WTC11 (cell line): Measurements from ENCODE around the gene NTN1. TPM values are rescaled to one million over a fixed set of nuclear protein-coding genes. Genes with fewer than 3 reads are reported as not detected.

ENCODE experiments used
- ATAC-seq: fragments of 200-7000 bp; cut with Tn5 transposase; 2 replicates; pipeline ENCODE4 v1.10.0; 2021; ENCODE audit warnings: mild to moderate bottlenecking, moderate library complexity
- CTCF ChIA-PET: fragments of 300-600 bp; sonication (Branson Sonifier 250); formaldehyde crosslinking; loops from one replicate; lab custom pipeline; 2021; ENCODE audit warnings: antibody characterized with exemption; lab: Charles Lee
- POLR2A ChIA-PET: fragments of 350-600 bp; sonication (Branson Sonifier 250); formaldehyde crosslinking; loops from one replicate; lab custom pipeline; 2021; ENCODE audit warnings: antibody characterized with exemption; lab: Charles Lee
- DNase-seq: peaks from one replicate; pipeline ENCODE4 v3.0.0; 2021; ENCODE audit warnings: low spot score
- H3K27ac Mint-ChIP-seq: 2 replicates; pipeline ENCODE4 v1.8.0; 2021; ENCODE audit warnings: mixed read lengths
- H3K27me3 Mint-ChIP-seq: 2 replicates; pipeline ENCODE4 v1.8.0; 2021; ENCODE audit warnings: low read depth, mild to moderate bottlenecking, moderate library complexity, mixed read lengths
- H3K36me3 Mint-ChIP-seq: 2 replicates; pipeline ENCODE4 v1.8.0; 2021; ENCODE audit warnings: mixed read lengths
- H3K4me1 Mint-ChIP-seq: 2 replicates; pipeline ENCODE4 v1.8.0; 2022; ENCODE audit warnings: mixed read lengths
- H3K4me3 Mint-ChIP-seq: 2 replicates; pipeline ENCODE4 v1.8.0; 2021; ENCODE audit warnings: mild to moderate bottlenecking, moderate library complexity, mixed read lengths
- H3K9me3 Mint-ChIP-seq: 2 replicates; pipeline ENCODE4 v1.8.0; 2021; ENCODE audit warnings: mixed read lengths
- FOXP1 ChIP-seq: sonication (generic); formaldehyde crosslinking; IDR thresholded peaks from 2 replicates; pipeline ENCODE4 v1.8.0; 2022; ENCODE audit warnings: missing genetic modification reagents, mild to moderate bottlenecking, moderate library complexity, borderline replicate concordance
- FOXP4 ChIP-seq: sonication (generic); formaldehyde crosslinking; IDR thresholded peaks from 2 replicates; pipeline ENCODE4 v1.8.0; 2022; ENCODE audit warnings: mild to moderate bottlenecking, missing genetic modification reagents
- GRHL2 ChIP-seq: fragments of 250-450 bp; sonication (Bioruptor Pico); IDR thresholded peaks from 2 replicates; pipeline ENCODE4 v1.8.0; 2022; ENCODE audit warnings: mild to moderate bottlenecking, moderate library complexity; ENCODE audit not compliant: insufficient replicate concordance, severe bottlenecking
- HMGA2 ChIP-seq: fragments of 250-450 bp; sonication (Bioruptor Pico); IDR thresholded peaks from 2 replicates; pipeline ENCODE4 v1.4.0; 2021; ENCODE audit warnings: mild to moderate bottlenecking, moderate library complexity
- IRF2 ChIP-seq: sonication (generic); formaldehyde crosslinking; IDR thresholded peaks from 2 replicates; pipeline ENCODE4 v1.8.0; 2022; ENCODE audit warnings: low read depth, missing genetic modification reagents, borderline replicate concordance
- JUN ChIP-seq: sonication (generic); formaldehyde crosslinking; IDR thresholded peaks from 2 replicates; pipeline ENCODE4 v1.8.0; 2023; ENCODE audit warnings: mild to moderate bottlenecking, missing genetic modification reagents
- NFE2L1 ChIP-seq: sonication (generic); formaldehyde crosslinking; IDR thresholded peaks from 2 replicates; pipeline ENCODE4 v1.8.1; 2023; ENCODE audit warnings: missing genetic modification reagents
- NFYB ChIP-seq: sonication (generic); formaldehyde crosslinking; conservative IDR thresholded peaks from 2 replicates; pipeline ENCODE4 v1.8.0; 2022; ENCODE audit warnings: low read depth, missing genetic modification reagents
- NR1H2 ChIP-seq: sonication (generic); formaldehyde crosslinking; IDR thresholded peaks from 2 replicates; pipeline ENCODE4 v1.9.0; 2021; ENCODE audit warnings: mild to moderate bottlenecking, moderate library complexity, missing genetic modification reagents
- NR2C2 ChIP-seq: sonication (generic); formaldehyde crosslinking; IDR thresholded peaks from 2 replicates; pipeline ENCODE4 v1.8.0; 2022; ENCODE audit warnings: mild to moderate bottlenecking, missing genetic modification reagents
- RELA ChIP-seq: sonication (generic); formaldehyde crosslinking; IDR thresholded peaks from 2 replicates; pipeline ENCODE4 v1.8.1; 2022; ENCODE audit warnings: missing genetic modification reagents, mild to moderate bottlenecking, borderline replicate concordance
- TCF7 ChIP-seq: sonication (generic); formaldehyde crosslinking; IDR thresholded peaks from 2 replicates; pipeline ENCODE4 v1.8.0; 2022; ENCODE audit warnings: mild to moderate bottlenecking, low read depth, missing genetic modification reagents, moderate library complexity
- TEAD4 ChIP-seq: sonication (generic); formaldehyde crosslinking; IDR thresholded peaks from 2 replicates; pipeline ENCODE4 v1.8.0; 2022; ENCODE audit warnings: mild to moderate bottlenecking, missing genetic modification reagents
- TP53 ChIP-seq: sonication (generic); formaldehyde crosslinking; IDR thresholded peaks from 2 replicates; pipeline ENCODE4 v1.8.1; 2023; ENCODE audit warnings: mild to moderate bottlenecking, missing genetic modification reagents
- total RNA-seq: library from RNA; stranded (reverse); gene quantifications from 3 replicates; pipeline ENCODE4 v1.2.3, GENCODE V29; 2021
- TF ChIP-seq, protein P1 (sequence below): sonication (generic); formaldehyde crosslinking; IDR thresholded peaks from 2 replicates; pipeline ENCODE4 v1.8.1; 2022; ENCODE audit warnings: mild to moderate bottlenecking, missing genetic modification reagents, moderate library complexity, borderline replicate concordance
- TF ChIP-seq, protein P2 (sequence below): fragments of 250-450 bp; sonication (Bioruptor Pico); conservative IDR thresholded peaks from 2 replicates; pipeline ENCODE4 v1.9.0; 2021; ENCODE audit warnings: mild to moderate bottlenecking
- TF ChIP-seq, protein P3 (sequence below): sonication (generic); formaldehyde crosslinking; IDR thresholded peaks from 2 replicates; pipeline ENCODE4 v1.8.0; 2023; ENCODE audit warnings: mild to moderate bottlenecking, missing genetic modification reagents
- TF ChIP-seq, protein P4 (sequence below): fragments of 250-450 bp; sonication (Bioruptor Pico); IDR thresholded peaks from 2 replicates; pipeline ENCODE4 v2.1.2; 2022; ENCODE audit warnings: mild to moderate bottlenecking, moderate library complexity
- TF ChIP-seq, protein P5 (sequence below): sonication (generic); formaldehyde crosslinking; IDR thresholded peaks from 2 replicates; pipeline ENCODE4 v1.8.1; 2022; ENCODE audit warnings: low read depth, mild to moderate bottlenecking, moderate library complexity, missing genetic modification reagents, borderline replicate concordance

The NTN1 gene
- total RNA-seq, 1 experiment from 2014 or later, result 5.5 TPM

DNA sequence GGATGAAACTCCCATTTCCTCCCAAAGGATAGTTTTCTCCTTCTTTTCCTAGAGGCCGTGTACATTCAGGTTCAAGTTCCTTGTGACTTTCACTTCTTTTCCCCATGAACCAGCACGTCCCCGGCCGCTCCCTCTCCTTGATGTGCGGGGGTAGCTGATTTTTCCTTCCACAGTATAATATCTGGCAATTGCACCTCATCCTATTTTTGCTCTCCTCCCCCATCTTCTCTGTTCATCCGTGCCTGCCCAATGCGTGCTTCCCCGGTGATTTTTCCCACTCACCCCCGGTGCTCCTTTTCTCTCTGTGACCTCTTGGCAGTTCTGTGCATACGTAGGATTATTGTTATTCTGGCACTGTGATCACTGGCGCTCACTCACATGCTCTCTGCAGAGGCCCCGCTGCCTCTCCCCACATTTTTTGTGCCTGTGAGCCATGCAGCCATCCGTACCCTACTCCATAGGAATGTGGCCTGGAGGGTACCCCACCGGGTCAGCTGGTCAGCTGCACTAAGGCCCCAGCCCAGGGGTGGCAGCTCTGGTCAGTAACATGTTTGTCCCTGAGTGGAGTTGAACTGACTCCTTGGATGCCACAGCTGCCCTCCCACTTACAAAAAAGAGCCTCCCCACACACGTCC, 100.0 kb downstream of the NTN1 start:
- H3K9me3 Mint-ChIP-seq, result peaks cover 4% of the 10 kb centered on the region; the same call in 1 of the 2 replicates

DNA sequence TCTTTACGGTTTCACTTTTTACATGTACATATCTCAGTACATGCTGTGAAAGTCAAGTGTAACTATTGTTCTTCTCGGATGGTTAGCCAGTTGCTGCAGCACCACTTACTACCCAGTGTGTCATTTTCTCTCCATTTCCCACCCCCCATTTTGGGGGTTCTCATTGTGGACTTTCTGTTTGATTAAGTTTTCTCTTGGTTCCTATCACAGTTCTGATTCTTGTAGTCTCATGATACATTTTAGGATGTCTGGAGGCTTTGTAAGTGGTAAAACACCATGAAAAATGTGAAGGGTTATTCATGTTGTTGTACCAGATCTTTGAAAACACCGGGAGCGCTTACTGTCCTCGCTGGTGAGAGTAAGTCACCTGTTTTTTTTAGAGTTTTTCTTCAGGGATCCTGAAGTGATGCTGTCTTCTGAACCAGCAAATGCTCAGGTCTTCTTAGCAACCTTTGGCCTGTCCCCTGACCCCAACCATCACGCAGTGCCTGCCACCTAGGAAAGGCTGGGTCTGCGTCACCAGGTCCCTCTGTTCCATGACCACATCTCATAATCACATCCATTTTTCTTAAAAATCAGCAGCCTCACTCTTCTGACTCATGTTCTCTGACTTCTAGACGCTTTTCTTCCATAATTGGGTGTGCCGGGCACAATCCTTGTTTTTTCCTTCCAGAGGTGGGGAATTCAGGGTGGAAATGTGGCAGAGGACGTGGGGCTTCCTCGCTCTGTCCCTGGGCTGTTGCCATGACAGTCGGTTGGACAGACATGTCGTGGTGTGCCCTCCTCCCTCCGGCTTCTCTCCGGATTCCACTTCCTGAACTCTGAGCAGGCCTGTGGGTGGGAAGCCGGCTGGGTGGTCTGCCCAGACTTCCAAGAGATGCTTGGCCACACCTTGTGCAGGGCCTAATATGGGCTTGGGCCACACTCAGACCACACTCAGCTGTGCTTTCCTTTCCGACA, 102.6 kb downstream of the NTN1 start:
- DNase-seq (no peak), ATAC-seq (no peak)
- no peaks in the 10 kb centered on the region; the same call in 1 of the 2 replicates for H3K27me3 Mint-ChIP-seq
- no peak overlapping the region for H3K27ac Mint-ChIP-seq
- CTCF ChIA-PET, result interaction anchor here (0.5 to 1.1 kb wide), 2 partner anchors 39 to 123 kb away, joined by 4 read pairs; no protein-coding TSS in a partner anchor
- H3K36me3 Mint-ChIP-seq, result no peaks in the 10 kb centered on the region
- H3K9me3 Mint-ChIP-seq, result 0 out of 2 replicates have a peak, but pooled peaks cover under 1% of the 10 kb centered on the region
- peaks cover 11% of the 10 kb centered on the region for H3K4me1 Mint-ChIP-seq
- H3K4me3 Mint-ChIP-seq, result no peak overlapping the region
- POLR2A ChIA-PET, result interaction anchor here (0.6 kb wide), 1 partner anchor 10 kb away, joined by 3 read pairs; no protein-coding TSS in a partner anchor
- no peak for TF ChIP-seq FOXP1 (CRISPR knock-in tag)
- TF ChIP-seq, protein P1, sequence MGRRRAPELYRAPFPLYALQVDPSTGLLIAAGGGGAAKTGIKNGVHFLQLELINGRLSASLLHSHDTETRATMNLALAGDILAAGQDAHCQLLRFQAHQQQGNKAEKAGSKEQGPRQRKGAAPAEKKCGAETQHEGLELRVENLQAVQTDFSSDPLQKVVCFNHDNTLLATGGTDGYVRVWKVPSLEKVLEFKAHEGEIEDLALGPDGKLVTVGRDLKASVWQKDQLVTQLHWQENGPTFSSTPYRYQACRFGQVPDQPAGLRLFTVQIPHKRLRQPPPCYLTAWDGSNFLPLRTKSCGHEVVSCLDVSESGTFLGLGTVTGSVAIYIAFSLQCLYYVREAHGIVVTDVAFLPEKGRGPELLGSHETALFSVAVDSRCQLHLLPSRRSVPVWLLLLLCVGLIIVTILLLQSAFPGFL (CRISPR knock-in tag), result no peak
- TF ChIP-seq, protein P2, sequence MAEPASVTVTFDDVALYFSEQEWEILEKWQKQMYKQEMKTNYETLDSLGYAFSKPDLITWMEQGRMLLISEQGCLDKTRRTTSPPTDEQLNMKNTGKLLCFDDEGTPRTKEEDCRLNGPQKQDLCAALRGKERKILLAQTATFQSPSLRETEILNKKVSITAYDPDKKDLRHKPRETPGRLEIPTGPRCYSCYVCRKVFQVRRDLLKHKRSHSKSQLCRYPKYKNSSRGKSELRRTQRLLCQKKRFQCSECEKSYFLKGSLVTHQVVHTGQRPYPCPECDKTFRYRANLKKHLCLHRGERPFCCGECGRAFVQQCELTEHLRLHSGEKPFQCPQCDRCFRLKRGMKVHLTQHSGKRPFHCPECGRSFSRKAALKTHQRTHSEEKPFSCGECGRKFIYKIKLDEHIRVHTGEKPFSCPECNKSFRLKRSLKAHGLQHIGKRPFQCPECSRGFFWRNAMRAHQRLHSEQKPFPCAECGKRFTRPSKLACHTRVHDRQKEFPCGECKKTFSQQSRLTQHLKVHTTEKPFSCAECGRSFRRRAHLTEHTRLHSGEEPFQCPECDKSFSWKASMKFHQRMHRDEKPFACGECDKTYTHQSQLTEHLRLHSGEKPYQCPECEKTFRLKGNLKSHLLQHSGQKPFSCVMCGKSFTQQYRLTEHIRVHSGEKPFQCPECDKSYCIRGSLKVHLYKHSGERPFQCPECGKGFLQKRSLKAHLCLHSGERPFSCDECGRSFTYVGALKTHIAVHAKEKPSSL (CRISPR knock-in tag), result no peak
- TF ChIP-seq NFYB (CRISPR knock-in tag), result no peak
- TF ChIP-seq HMGA2 (CRISPR knock-in tag), result no peak
- TF ChIP-seq TCF7 (CRISPR knock-in tag), result no peak
- TF ChIP-seq, protein P3, sequence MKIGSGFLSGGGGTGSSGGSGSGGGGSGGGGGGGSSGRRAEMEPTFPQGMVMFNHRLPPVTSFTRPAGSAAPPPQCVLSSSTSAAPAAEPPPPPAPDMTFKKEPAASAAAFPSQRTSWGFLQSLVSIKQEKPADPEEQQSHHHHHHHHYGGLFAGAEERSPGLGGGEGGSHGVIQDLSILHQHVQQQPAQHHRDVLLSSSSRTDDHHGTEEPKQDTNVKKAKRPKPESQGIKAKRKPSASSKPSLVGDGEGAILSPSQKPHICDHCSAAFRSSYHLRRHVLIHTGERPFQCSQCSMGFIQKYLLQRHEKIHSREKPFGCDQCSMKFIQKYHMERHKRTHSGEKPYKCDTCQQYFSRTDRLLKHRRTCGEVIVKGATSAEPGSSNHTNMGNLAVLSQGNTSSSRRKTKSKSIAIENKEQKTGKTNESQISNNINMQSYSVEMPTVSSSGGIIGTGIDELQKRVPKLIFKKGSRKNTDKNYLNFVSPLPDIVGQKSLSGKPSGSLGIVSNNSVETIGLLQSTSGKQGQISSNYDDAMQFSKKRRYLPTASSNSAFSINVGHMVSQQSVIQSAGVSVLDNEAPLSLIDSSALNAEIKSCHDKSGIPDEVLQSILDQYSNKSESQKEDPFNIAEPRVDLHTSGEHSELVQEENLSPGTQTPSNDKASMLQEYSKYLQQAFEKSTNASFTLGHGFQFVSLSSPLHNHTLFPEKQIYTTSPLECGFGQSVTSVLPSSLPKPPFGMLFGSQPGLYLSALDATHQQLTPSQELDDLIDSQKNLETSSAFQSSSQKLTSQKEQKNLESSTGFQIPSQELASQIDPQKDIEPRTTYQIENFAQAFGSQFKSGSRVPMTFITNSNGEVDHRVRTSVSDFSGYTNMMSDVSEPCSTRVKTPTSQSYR (CRISPR knock-in tag), result no peak
- TF ChIP-seq TP53 (CRISPR knock-in tag), result no peak
- TF ChIP-seq, protein P4, sequence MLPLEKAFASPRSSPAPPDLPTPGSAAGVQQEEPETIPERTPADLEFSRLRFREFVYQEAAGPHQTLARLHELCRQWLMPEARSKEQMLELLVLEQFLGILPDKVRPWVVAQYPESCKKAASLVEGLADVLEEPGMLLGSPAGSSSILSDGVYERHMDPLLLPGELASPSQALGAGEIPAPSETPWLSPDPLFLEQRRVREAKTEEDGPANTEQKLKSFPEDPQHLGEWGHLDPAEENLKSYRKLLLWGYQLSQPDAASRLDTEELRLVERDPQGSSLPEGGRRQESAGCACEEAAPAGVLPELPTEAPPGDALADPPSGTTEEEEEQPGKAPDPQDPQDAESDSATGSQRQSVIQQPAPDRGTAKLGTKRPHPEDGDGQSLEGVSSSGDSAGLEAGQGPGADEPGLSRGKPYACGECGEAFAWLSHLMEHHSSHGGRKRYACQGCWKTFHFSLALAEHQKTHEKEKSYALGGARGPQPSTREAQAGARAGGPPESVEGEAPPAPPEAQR (CRISPR knock-in tag), result no peak

More for the DNA sequence above, 100.0 kb downstream of the NTN1 start:
- Mint-ChIP-seq H3K4me1 (peaks cover 20% of the 10 kb centered on the region), H3K27ac (no peak overlapping the region), H3K27me3 (peaks cover 11% of the 10 kb centered on the region), H3K4me3 (no peak overlapping the region), H3K36me3 (no peaks in the 10 kb centered on the region)
- no peak for TF ChIP-seq NFYB (CRISPR knock-in tag)
- TF ChIP-seq JUN (CRISPR knock-in tag), result no peak
- TF ChIP-seq, protein P4 (CRISPR knock-in tag), result no peak
- TF ChIP-seq TEAD4 (CRISPR knock-in tag), result no peak
- TF ChIP-seq, protein P5, sequence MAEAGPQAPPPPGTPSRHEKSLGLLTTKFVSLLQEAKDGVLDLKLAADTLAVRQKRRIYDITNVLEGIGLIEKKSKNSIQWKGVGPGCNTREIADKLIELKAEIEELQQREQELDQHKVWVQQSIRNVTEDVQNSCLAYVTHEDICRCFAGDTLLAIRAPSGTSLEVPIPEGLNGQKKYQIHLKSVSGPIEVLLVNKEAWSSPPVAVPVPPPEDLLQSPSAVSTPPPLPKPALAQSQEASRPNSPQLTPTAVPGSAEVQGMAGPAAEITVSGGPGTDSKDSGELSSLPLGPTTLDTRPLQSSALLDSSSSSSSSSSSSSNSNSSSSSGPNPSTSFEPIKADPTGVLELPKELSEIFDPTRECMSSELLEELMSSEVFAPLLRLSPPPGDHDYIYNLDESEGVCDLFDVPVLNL, result no peak
- no peak for TF ChIP-seq RELA (CRISPR knock-in tag)
- TF ChIP-seq NFE2L1, result no peak
- no peak for TF ChIP-seq FOXP4
- TF ChIP-seq NR2C2, result no peak
- no peak for TF ChIP-seq IRF2
- TF ChIP-seq GRHL2 (CRISPR knock-in tag), result no peak
- no peak for TF ChIP-seq NR1H2
- ATAC-seq, result no peak
- ChIA-PET POLR2A (no interaction called here), CTCF (interaction anchor here (0.5 to 2.6 kb wide), 10 partner anchors 12 to 155 kb away, joined by 3 to 12 read pairs (median 3); partner anchors contain the start of gene PIK3R5)
- DNase-seq, result no peak
